HG03097 (cell line): ENCODE results near the gene CAMTA1.
"Not testable (repeated sequence)": the region's sequence is repeated elsewhere in the genome, so short reads cannot be mapped to it uniquely, and the experiment has no call there.

ENCODE experiments used
- ATAC-seq: cut with Tn5 transposase; IDR thresholded peaks from one replicate; pipeline ENCODE4 v1.9.1; 2021; ENCODE audit not compliant: unreplicated experiment, low FRiP score

CAMTA1 gene

DNA sequence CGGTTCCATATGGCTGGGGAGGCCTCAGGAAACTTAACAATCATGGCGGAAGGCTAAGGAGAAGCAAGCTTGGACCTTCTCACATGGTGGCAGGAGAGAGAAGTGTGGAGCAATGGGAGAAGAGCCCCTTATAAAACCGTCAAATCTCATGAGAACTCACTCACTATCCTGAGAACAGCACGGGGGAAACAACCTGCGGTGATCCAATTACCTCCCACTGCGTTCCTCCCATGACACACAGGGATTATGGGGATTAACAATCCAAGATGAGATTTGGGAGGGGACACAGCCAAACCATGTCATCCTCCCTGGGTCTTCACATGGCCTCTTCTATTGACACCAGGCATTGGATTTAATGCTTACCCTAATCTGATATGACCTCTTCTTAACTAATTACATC, 530.7 kb downstream of the CAMTA1 start:
- no peak for ATAC-seq

DNA sequence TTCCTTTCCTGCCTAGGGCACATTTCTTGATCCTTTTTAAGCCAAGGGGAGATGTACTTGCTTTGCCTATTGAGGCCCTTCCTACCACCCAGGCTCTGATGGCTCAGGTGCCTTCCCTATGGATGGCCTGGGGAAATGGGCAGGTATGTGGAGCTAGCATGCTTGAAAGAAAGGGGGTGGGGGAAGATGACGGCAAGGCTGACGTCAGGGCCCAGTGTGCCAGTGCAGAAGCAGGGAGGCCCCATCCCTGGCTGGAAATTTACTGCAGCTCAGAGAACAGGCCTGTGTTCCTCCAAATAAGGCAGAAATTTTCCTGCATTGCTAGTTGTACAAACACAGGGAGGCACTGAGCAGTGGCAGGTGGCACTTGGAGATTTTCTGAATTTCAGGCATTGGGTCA, 532.6 kb downstream of the CAMTA1 start:
- ATAC-seq, result no peak

GRCh38 chr1:7319196-7319595, 533.9 kb downstream of the CAMTA1 start:
- no peak for ATAC-seq

DNA sequence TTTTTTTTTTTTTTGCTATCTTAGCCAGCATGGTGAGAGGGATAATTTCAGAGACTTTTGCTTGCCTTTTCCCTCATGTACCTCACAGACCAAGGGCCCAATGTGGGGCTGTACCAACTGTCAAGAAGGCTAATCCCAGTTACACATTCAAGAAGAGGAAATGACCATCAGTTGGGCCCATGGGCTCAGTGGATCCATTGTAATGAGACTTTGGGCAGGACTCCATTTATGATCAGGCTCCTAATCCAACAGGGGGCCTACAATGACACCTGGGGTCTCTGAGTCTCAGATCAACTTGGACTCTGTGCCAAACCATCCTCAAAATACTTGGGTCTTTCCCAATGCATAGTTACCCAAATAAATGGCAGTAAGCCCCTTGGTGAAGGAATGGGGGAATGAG, 535.4 kb downstream of the CAMTA1 start:
- ATAC-seq, result no peak

- ATAC-seq, result no peak
These were observed 537.1 kb downstream of the CAMTA1 start for GRCh38 chr1:7322283-7322785.

- no peak for ATAC-seq
These were observed 537.7 kb downstream of the CAMTA1 start for GRCh38 chr1:7322912-7323311.

DNA sequence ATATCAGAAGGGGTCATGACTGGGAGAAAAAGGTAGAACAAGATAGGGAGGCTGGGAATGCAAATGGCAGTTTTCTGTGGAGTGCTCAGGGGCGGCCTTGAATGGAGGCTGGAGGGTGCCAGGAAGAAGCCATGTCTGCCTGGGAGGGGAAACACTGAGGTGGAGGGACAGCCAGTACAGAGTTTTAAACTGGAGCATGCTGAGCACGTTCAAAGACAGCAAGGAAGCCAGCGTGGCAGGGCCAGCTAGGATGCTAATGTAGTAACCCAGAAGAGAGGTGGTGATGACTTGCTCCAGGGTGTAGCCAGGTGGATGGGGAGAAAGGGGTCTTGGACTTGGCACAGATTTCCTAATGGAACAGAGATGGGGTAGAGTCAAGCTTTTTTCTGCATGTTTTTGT, 540.0 kb downstream of the CAMTA1 start:
- ATAC-seq, result no peak

DNA sequence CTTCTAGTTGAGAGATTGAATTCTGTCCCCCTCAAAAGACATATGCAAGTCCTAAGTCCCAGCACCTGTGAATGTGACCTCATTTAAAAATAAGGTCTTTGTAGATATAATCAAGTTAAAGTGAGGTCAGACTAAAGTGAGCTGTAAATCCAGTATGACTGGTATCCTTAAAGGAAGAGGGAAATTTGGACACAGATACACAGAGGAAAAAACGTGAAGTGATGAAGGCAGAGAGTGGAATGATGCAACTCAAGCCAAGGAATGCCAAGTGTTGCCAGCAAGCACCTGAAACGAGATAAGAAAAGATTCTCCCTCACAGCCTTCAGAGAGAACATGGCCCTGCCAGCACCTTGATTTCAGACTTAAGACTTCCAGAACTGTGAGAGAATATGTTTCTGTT, 541.1 kb downstream of the CAMTA1 start:
- no peak for ATAC-seq

GRCh38 chr1:7327849-7328248, 542.6 kb downstream of the CAMTA1 start:
- no peak for ATAC-seq

- no peak for ATAC-seq
These were observed 544.8 kb downstream of the CAMTA1 start for GRCh38 chr1:7329868-7330615.

GRCh38 chr1:7330726-7331125, 545.5 kb downstream of the CAMTA1 start:
- ATAC-seq, result not testable (repeated sequence)

DNA sequence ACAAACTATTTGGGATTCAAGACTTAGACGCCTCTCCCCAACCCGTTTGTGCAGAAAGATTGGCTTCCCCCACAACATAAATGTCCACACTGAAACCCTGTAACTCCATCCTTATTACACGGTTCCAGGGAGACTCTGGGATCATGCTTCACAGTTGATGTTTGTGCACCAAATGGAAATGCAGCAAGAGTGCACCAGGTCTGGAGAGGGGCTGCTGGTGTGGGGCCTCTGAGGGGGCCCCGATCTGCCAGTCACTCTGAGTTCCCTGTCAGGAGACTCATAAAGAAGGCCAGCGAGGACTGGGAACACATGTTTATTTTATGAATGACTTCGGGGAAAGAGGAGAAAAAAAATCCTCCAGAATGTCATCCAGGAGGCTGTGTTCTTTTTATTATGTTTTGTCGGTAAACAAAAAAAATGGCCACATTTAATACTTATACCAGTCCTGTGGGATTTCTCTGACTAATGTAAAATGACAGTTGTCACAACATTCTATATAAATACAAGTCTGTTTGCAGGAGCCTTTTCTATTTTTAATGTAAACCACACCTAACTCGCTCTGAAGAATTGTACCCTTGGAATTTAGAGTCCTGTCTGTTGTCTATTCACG, 546.8 kb downstream of the CAMTA1 start:
- ATAC-seq, result no peak

DNA sequence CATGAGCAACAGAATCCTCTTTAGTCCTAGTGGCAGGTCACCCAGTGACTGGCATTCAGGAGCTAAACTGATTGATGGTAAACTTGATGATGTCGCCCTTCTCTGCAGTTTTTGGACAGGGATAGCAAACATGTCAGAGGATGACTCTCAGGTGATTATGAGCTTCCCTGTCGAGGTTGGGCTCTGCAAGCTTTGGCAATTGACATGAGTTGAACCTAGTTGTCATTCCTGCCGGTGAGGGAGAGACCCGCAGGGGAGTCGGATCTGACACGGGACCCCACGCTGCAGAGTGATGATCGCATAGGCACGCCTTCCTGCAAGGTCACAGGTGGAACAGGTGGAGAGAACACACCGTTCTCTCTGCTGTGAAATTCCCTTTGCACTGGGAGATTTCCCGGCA, 547.8 kb downstream of the CAMTA1 start:
- no peak for ATAC-seq

GRCh38 chr1:7333620-7334019, 548.4 kb downstream of the CAMTA1 start:
- no peak for ATAC-seq

GRCh38 chr1:7334475-7335035, 549.3 kb downstream of the CAMTA1 start:
- no peak for ATAC-seq

- ATAC-seq, result no peak
These were observed 550.1 kb downstream of the CAMTA1 start for GRCh38 chr1:7335224-7335879.

- no peak for ATAC-seq
These were observed 553.2 kb downstream of the CAMTA1 start for GRCh38 chr1:7338439-7338838.

- ATAC-seq, result no peak
These were observed 553.8 kb downstream of the CAMTA1 start for GRCh38 chr1:7339014-7339413.

DNA sequence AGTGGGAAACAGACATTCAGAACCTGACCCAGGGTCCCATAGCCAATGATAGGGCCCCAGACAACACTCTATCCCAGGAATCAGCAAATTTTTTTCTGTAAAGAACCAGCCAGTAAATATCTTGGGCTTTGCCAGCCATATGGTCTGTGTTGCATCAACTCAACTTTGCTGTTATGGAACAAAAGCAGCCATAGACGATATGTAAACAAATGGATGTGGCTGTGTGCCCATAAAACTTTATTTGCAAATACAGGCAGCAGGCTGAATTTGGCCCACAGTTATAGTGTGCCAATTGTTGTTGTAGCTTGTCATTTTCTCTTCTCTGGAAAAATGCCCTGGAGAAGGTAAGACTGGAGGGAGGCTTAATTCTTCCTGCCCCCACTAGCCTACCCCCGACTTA, 554.7 kb downstream of the CAMTA1 start:
- no peak for ATAC-seq

- ATAC-seq, result no peak
These were observed 556.1 kb downstream of the CAMTA1 start for GRCh38 chr1:7341145-7341905.

- no peak for ATAC-seq
These were observed 558.6 kb downstream of the CAMTA1 start for GRCh38 chr1:7343882-7344281.
